ENCODE measurements around the gene CDH4. TPM values are rescaled to one million over a fixed set of nuclear protein-coding genes. Genes with fewer than 3 reads are reported as not detected.
A peak's percentile ranks its signal among the peaks of the same experiment; 100 is the strongest.

CDH4 gene
- total RNA-seq, 1 donor from 2014 or later: 0.06 TPM

GRCh38 chr20:61605283-61605682 is 353.2 kb downstream of the CDH4 start:
- ATAC-seq (no peak), DNase-seq (no peak)
- intact Hi-C loops (cut with DNase I): no loop called here
- no peaks in the 10 kb centered on the region for H3K27me3 ChIP-seq (ENCODE audit: low read depth)
- no peaks in the 10 kb centered on the region for H3K36me3 ChIP-seq
- H3K9me3 ChIP-seq: no peaks in the 10 kb centered on the region
- H3K4me3 ChIP-seq: no peak overlapping the region
- TF ChIP-seq, protein P1, sequence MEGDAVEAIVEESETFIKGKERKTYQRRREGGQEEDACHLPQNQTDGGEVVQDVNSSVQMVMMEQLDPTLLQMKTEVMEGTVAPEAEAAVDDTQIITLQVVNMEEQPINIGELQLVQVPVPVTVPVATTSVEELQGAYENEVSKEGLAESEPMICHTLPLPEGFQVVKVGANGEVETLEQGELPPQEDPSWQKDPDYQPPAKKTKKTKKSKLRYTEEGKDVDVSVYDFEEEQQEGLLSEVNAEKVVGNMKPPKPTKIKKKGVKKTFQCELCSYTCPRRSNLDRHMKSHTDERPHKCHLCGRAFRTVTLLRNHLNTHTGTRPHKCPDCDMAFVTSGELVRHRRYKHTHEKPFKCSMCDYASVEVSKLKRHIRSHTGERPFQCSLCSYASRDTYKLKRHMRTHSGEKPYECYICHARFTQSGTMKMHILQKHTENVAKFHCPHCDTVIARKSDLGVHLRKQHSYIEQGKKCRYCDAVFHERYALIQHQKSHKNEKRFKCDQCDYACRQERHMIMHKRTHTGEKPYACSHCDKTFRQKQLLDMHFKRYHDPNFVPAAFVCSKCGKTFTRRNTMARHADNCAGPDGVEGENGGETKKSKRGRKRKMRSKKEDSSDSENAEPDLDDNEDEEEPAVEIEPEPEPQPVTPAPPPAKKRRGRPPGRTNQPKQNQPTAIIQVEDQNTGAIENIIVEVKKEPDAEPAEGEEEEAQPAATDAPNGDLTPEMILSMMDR (IDR thresholded peaks at IDR 0.05): no peak
- no peak overlapping the region for H3K27ac ChIP-seq
- H3K4me1 ChIP-seq: no peaks in the 10 kb centered on the region

- no peak overlapping the region for H3K27ac ChIP-seq
- no peak overlapping the region for H3K4me3 ChIP-seq
- H3K36me3 ChIP-seq: no peaks in the 10 kb centered on the region
- intact Hi-C loops (cut with DNase I): no loop called here
- H3K27me3 ChIP-seq (ENCODE audit: low read depth): no peaks in the 10 kb centered on the region
- TF ChIP-seq, protein P1 (IDR thresholded peaks at IDR 0.05): no peak
- no peaks in the 10 kb centered on the region for H3K9me3 ChIP-seq
- no peaks in the 10 kb centered on the region for H3K4me1 ChIP-seq
- no peak for ATAC-seq
- DNase-seq: no peak
These were observed 353.9 kb downstream of the CDH4 start for GRCh38 chr20:61605862-61606557.

- intact Hi-C loops (cut with DNase I): no loop called here
- ATAC-seq (no peak), DNase-seq (peak; percentile 18)
- H3K4me1 ChIP-seq: no peaks in the 10 kb centered on the region
- H3K4me3 ChIP-seq: no peak overlapping the region
- H3K9me3 ChIP-seq: no peaks in the 10 kb centered on the region
- H3K27me3 ChIP-seq (ENCODE audit: low read depth): peaks cover 14% of the 10 kb centered on the region
- H3K36me3 ChIP-seq: no peaks in the 10 kb centered on the region
- no peak overlapping the region for H3K27ac ChIP-seq
- TF ChIP-seq, protein P1 (IDR thresholded peaks at IDR 0.05): no peak
These were observed 356.4 kb downstream of the CDH4 start for GRCh38 chr20:61608275-61609085.

DNA sequence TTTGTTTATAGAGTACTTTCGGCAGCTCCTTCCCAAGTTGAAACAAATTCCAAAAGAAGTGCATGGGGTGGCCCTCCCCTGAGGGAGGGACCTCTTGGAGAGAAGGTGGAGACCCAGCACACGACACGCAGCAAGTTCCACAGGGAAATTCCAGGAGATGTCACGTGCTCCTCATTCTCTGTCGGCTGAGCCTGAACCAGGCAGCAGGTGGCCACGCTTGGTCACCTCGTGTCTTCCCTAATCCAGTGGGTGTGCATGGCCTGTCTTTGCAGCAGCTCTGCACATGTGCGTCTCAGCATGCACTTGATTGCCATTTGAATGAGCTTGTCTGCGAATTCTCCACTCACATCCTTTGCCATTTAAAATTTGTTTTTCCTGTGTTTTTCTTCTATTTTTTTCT is 357.4 kb downstream of the CDH4 start:
- DNase-seq: peak; percentile 9
- H3K27me3 ChIP-seq (ENCODE audit: low read depth): peaks cover 14% of the 10 kb centered on the region
- TF ChIP-seq, protein P1 (IDR thresholded peaks at IDR 0.05): no peak
- no peak overlapping the region for H3K27ac ChIP-seq
- no peak overlapping the region for H3K4me3 ChIP-seq
- no peaks in the 10 kb centered on the region for H3K9me3 ChIP-seq
- no peaks in the 10 kb centered on the region for H3K4me1 ChIP-seq
- H3K36me3 ChIP-seq: no peaks in the 10 kb centered on the region
- ATAC-seq: no peak
- intact Hi-C loops (cut with DNase I): no loop called here

DNA sequence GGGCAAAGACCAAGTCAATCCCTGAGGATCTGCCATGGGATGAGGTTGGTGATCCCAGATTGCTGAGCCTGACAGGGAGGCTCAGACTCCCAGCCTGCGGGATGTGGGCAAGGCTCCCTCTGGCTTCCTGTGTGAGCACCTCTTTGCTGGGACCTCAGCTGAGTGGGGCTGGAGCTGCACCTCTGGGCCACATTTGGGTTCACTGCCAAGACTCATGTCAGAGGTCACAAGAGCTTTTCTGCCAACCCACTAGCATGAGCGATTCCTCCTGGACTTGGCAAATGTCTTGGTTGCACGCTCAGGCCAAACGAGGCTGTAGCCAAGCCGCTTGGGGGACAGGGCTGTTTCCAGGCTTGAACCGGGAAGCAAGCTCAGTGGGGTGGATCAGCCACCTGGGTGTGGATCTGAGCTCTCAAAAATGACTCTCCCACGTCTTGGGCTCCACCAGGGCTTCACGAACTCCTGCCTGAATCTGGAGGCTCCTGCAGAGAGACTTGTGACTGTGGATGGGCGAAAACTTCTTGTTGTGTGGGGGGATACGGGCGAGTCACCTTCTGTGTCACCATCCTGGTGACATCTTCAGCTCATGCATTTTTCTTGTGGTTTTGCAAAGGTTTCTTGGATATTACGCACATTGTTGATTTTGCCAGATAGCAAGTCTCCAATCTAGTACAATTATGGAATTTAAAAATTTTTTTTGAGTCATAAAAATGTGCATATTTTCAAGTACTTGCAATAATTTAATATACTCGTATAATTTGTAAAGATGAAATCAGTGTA is 359.5 kb downstream of the CDH4 start:
- H3K27me3 ChIP-seq (ENCODE audit: low read depth): peaks cover 14% of the 10 kb centered on the region
- no peaks in the 10 kb centered on the region for H3K9me3 ChIP-seq
- ATAC-seq (no peak), DNase-seq (peak; percentile 7)
- no peak overlapping the region for H3K4me3 ChIP-seq
- TF ChIP-seq, protein P1 (IDR thresholded peaks at IDR 0.05): no peak
- intact Hi-C loops (cut with DNase I): no loop called here
- H3K4me1 ChIP-seq: no peaks in the 10 kb centered on the region
- H3K27ac ChIP-seq: no peak overlapping the region
- no peaks in the 10 kb centered on the region for H3K36me3 ChIP-seq
